GM21717 (cell line): ENCODE results near the gene NPIPA3.
"Not testable (repeated sequence)": the region's sequence is repeated elsewhere in the genome, so short reads cannot be mapped to it uniquely, and the experiment has no call there.

ENCODE experiments used
- ATAC-seq: cut with Tn5 transposase; IDR thresholded peaks from one replicate; pipeline ENCODE4 v1.9.1; 2021; ENCODE audit warnings: mild to moderate bottlenecking, moderate library complexity; ENCODE audit not compliant: unreplicated experiment

The NPIPA3 gene

DNA sequence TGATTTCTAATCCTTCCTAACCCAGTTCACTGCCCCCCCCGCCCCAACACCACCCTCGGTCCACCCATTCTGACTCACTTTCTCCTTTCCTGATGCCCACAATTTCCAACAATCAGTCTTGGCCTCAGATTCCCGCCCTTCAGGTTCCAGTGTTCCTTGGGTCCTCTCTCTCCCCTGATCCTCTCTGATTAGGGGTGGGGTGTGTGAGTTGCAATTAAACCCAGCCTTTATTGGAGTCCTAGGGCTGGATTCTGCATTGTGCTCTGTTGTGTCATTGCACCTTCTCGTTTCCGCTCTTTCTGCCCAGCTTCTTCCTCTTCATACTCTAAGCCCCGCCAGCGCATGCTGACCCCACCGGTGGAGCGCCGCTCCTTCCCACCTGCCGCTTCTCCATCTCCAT, 38.6 kb downstream of the NPIPA3 start:
- not testable (repeated sequence) for ATAC-seq

DNA sequence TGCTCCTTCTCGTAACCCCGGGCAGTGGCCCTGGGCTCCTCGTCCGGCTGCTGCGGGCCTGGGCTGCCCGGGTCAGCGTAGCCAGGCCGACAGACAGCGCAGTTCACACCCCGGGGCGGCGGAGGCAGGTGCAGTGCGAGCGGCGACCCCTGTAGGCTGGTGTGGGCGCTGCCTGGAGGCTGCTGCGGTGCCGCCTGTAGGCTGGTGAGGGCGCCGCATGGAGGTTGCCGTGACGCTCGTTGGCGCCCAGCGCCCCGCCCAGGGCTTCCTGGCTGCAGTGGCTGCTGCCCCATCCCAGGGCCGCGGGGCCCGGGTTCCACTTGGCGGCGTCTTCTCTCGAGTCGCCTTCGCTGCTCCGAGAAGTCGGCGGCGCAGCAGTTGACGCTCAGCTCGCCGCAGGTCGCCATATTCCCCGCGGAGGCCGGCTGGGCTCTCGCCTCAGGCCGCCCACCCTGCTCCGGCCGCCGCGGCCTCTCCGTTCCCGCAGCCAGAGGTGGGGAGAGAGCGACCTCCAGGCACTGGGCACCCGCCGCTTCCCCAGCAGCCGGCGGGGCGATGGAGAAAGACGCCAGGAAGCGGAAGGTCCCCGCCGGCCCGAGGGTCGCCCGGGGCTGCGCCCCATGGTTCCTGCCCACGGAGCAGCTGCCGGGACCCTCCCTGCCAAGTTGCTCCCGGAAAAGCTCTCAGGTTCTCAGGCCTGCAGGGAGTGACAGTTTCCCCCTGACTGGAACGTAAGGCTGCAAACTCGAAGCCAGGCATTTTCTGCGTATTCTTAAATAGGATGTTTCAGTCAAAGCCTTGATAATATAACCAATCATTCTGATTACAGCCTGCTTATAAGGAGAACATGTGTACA, 39.3 kb downstream of the NPIPA3 start, which contains the start of gene NPIPA2:
NPIPA2 (plus strand) TSS at position 261 of the 856 bp plus-strand sequence. CDS start 5,533 bp downstream, outside the sequence.
- peak; percentile 97 for ATAC-seq

DNA sequence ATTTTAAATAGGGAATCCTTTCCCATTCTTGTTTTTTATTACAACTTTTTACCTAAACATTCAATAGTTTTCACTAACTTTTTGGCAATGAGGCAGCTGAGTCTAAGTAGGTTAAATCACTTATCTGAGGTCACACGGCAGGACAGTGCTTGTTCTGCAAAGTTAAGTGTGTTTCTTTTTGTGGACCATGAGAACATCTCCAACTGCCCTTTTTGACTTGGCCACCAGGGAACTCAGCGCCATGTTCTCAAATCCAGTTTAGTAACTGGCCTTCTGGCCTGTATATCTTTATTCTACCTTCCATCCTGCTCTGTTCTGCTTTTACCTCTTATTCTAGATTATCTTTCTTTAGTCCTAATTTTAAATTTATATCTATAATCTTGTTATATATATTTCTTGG, 70.4 kb downstream of the NPIPA3 start:
- not testable (repeated sequence) for ATAC-seq

- ATAC-seq: not testable (repeated sequence)
Observed at GRCh38 chr16:14775624-14776023, 72.4 kb downstream of the NPIPA3 start.
